ENCODE measurements around the gene DSN1.

DSN1 gene

DNA sequence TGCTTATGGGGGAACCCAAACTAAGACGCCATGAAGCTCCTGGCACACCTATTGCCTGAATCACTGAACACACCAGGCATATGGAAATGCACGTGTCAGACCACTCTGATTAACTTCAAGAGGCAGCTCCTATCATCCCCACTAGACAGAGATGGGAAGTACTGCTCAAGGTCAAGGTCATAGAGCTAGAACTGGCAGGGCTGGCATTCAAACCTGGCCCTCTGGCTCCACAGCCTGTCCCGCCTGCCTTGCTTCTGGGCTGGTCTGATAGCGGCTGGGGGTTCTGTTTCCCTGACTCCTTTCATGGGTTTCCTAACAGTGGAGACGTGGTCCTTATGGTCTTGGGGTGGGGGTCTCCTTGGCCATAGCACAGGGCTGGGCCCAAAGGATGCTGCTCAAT, 22.6 kb upstream of the DSN1 start:
- DNase-seq (ENCODE audit: low read depth in 3 of 3), result no peak

DNA sequence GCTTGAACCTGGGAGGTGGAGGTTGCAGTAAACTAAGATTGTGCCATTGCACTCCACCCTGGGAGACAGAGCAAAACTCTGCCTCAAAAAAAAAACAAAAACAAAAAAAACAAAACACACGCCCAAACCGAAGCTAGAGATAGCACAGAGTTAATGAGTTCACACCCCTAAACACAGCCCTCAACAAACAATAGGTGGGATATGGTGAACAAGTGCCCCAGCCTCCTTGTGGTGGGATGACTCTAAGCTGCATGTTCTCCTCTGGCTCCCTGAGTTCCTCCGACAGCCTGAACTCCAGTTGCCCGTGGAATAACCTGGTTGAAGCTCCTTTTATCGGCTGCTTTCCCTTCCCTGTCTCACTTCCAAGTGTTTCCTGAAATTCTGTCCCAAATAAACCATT, 22.1 kb upstream of the DSN1 start:
- no peak for DNase-seq (ENCODE audit: low read depth in 3 of 3)

DNA sequence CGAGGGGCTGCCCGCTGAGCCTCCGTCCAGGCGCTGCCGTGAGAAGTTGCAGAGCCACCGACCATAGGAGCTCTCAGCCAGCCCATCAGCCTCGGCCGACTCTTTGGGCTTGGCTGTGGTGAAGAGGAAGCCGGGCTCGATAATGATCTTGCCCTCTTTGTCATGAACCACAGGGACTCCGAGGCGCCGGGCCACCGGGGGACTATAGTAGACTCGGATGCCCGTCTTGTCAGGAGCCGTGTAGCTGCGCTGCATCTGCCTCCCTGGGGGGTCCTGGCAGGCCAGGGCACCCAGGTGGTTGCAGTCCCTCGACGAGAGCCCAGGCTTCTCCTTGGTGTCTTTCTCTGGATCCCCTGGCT, 20.5 kb upstream of the DSN1 start:
- no peak for DNase-seq (ENCODE audit: low read depth in 3 of 3)

DNA sequence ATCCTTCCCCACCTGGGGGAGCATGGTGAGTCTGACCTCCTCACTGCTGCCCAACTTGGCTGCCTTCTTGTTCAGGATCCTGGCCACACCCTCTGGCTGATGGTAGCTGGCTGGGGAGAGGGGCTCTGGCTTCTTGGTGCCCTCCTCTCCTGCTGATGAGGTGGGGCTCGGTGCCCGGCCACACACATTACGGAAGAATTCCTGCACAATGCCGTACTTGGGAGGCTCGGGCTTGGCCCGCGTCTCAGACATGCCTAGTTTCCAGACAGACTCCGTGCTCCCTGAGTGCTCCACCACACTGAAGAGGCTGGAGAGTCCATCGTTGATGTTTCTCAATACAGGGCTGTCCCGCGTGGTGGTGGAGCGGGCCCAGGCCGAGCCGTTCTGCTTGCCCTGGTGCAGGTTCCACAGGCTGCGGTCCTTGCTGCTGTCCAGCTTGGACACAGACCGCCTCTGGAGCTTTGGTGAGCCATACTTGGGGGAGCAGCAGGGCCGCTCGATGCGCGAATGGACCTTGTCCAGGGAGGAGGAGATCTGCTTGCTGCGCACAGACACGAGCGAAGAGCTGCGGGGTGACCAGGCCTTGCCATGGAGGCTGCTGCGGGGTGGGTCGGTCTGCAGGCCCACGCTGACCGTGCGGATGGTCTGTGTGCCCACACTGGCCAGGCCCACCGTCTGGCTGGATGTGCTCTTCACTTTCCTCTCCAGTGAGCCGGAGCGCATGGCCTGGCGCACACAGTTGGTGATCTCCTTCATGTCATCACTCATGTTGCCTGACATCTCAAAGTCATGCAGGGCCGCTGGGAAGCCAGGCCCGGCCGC, 19.9 kb upstream of the DSN1 start:
- DNase-seq (ENCODE audit: low read depth in 3 of 3), result no peak

DNA sequence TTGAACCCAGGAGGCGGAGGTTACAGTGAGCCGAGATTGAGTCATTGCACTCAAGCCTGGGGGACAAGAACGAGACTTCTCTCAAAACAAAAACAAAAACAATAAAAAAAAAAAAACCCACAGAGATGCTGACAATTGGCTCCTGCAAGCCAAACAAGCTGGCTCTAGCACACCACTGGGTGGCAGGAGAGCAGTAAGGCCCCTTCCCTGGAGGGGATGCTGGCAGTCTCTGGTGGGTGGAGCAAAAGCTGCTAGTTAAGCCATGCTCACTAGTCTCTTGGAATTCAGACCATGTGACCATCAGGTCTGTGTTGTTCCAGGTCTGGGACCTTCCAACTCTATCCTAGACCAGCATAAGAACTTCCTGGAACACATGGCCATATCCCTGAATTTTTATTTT, 18.9 kb upstream of the DSN1 start:
- DNase-seq (ENCODE audit: low read depth in 3 of 3), result no peak

DNA sequence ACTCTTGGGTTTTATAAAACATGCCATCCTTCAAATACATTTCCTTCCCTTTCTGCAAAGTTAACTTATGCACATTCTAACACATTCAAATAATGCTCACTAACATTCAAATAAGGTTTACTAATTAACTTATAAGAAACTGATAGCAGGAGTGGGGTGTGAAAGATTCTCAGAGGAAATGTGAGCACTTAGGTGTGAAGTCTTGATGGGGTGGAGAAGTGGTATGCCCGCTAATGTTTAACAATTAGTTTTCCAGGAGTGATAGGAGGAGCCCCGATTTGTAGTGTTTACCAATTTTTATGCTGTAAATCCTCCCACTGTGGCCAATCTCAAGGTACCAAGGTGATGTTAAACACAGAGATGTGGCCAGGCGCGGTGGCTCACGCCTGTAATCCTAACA, 18.3 kb upstream of the DSN1 start:
- DNase-seq (ENCODE audit: low read depth in 3 of 3), result no peak

DNA sequence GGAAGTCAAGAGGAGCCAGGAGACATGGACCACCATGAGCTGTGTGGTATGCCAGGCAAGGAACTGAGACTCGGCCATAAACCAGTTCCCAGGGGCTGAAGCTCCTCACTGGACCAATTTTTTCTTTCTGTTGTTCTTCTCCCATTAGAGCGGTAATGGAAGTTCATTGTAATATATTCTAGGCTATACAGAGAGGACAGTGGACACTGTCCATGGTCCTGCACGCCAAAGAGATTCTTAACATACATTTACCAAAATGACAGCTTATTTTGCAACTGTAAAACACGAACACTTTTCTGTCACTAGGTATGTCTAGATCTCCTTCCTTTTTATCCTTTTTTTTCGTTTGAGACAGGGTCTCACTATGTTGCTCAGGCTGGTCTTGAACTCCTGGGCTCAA, 13.1 kb upstream of the DSN1 start:
- no peak for DNase-seq (ENCODE audit: low read depth in 3 of 3)

DNA sequence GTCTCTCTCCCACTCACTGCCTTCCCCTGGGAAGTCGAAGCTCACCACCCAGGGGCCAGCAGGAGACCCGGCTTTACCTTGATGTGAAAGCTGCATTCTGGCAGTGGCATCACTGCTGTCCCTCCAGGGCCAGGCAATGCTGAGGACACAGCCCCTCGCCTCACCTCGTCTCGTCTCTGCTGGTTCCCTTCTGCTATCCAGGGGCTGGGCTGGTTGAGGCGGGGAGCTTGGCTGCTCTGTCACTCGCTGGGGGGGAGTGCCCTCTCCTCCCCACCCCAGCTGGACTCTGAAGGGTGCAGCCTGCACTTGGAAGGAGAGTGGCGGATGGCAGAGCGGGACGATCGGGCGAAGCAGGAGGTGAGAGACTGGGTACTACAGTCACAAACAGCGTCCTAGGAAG, 12.7 kb upstream of the DSN1 start:
- no peak for DNase-seq (ENCODE audit: low read depth in 3 of 3)

DNA sequence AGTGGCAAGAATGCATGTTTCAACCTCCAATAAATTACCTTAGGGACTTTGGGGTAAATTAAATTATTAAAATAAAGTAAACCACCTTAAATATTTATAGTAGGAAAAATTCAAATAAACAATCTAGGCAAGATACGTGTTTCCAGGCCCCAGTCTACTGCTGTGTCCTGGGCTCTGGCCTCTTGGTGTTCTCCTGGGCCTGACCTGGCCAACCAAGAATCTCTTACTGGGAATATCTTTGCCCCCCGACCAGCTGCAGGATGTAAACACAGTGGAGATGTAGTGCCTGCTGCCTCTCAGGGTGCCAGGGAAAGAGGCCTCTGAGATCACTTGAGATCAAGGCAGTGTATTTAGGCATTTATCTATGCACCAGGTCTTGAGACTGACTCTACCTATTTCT, 11.7 kb upstream of the DSN1 start:
- DNase-seq (ENCODE audit: low read depth in 3 of 3), result no peak

DNA sequence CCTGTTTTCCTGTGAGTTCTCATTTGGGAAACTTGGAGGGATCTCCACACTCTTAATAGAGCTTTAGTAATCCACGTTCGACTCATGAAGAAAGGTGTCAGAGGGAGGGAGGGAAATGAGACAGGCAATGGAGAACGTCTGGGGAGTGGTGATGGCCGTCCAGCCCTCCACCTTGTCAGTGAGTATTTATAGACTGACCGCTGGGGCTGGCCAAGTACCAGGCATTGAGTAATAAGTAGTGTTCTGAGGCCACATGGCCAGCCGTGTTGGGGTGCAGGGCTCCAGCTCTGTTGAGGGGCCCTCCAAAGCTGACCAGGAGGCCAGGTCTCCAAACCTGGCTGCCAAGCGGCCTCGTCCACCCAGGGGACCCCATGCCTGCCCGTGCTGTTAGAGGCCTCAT, 11.3 kb upstream of the DSN1 start:
- no peak for DNase-seq (ENCODE audit: low read depth in 3 of 3)

DNA sequence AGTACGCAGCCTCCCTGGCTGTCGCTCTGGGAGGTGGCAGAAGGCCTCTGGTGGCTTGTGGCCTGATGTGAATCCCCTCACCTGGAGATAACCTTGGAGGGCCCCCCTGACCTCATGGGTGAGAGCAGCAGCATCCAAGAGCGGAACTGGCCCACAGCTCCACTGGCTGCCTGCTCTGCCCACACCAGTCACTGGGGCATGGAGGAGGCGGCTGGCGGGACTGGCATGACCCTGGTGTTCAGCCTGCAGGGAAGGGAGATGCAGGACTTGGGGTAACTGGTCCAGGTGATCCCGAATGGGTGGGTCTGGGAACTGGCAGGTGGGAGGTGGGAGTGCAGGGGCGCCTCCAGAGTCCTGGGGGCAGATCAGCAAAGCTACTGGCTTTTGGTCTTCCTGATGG, 10.6 kb upstream of the DSN1 start:
- DNase-seq (ENCODE audit: low read depth in 3 of 3), result no peak

DNA sequence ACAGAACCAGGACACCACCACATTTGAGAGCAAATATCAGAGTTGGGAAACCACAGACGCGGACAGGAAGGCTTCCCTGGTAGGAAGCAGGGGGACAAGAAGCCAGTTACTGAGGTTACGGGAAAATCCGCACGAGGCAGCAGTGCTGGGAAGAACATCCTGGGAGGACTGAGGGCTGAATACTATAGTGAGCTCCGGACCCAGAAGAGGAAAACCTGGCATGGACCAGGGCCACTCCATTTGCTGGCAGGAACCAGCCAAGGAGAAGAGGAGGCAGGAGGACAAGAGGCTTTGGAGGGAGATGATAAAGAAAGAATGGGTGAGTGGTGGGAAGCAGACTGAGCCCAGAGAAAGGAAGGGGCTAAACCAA, 6.1 kb upstream of the DSN1 start:
- no peak for DNase-seq (ENCODE audit: low read depth in 3 of 3)

DNA sequence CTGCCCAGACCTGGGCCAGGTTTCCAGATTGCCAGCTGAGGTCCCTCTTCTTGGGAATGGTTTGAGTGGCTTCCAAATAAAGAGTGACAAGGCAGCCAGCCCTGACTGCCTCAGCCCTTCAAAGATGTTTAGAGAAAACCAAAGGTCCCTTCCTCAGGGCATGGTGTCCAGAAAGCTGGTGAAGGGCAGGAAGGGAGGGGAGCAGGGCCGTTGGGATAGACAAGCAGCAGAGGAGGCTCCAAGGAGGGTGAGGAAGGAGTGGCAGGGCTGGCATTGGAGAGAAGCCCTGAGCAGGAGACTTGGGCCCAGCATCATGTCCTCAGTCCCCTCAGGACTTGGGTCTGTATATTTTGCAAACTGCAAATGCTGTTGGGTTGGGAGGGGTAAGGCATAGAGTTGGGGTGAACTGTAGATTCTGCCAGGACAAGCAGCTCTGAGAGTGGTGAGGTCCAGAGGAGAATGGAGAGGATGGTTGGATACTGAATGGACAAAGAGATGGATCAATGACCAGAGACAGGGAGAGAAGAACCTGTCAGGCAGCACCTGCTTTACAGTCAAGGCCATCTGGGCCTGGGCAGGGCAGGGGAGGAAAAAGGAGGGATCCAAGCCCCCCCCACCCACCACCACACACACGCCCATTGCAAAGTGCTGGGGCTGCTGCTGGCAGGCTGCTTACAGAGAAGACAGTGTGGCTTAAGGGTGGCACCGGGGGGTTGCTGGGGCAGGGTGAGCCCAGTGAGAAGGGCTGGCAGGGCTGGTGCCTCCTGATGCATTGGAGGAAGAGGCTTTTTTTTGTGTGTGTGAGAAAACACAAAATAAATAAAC, 5.5 kb upstream of the DSN1 start:
- DNase-seq (ENCODE audit: low read depth in 3 of 3), result no peak

DNA sequence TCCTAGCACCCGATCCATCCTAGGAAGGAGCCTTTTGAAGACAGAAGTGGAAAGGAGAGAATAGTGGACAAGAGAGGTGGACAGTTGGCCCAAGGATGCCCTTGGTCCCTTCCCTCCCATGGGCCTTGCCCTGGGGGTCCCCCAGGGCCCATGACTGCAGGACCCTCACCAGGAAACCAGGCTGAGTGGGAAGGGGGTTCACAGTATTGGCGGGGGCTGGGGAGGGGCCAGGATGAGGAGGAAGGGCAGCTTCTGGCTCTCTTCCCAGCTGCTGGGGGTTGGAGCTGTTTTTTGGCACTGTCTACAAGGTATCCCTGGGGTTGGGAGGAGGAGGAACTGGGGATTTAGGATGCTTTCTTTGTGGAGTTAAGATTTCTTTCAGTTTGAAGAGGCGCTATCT, 4.0 kb upstream of the DSN1 start:
- no peak for DNase-seq (ENCODE audit: low read depth in 3 of 3)

DNA sequence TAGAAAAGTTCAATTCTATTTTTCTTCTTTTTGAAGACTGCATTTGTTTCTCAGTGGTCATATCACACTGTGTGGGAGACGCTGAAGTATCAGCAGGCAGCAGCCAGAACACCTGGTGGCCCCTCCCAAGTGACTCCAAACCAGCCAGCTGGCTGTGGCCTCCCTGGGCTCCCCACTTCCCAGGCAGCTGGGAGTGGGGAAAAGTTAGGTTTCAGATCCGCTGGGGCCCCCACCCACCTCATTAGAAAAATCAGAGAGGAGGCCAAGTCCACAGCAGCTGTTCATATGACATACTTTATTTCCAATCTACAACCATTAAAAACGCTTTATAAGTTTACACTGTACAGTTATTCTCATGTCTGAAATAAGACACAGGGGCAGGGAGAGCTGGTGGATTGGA, 3.6 kb upstream of the DSN1 start:
- DNase-seq (ENCODE audit: low read depth in 3 of 3), result no peak

DNA sequence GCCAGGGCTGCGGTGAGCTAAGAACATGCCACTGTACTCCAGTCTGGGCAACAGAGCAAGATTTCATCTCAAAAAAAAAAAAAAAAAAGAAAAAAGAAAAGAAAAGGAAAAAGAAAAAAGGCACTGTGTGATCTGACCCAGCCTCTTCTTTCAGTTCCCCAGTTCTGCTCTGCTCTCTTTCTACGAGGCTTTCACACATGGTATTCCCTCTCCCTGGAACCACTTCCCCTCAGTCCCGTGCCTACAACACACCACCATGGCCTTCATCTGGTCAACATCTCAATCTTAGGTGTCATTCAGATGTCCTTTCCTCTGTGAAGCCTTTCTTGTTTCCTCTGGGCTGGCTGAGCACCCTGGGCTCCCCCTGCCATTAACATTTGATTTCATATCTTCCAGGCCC, 2.3 kb upstream of the DSN1 start:
- no peak for DNase-seq (ENCODE audit: low read depth in 3 of 3)

DNA sequence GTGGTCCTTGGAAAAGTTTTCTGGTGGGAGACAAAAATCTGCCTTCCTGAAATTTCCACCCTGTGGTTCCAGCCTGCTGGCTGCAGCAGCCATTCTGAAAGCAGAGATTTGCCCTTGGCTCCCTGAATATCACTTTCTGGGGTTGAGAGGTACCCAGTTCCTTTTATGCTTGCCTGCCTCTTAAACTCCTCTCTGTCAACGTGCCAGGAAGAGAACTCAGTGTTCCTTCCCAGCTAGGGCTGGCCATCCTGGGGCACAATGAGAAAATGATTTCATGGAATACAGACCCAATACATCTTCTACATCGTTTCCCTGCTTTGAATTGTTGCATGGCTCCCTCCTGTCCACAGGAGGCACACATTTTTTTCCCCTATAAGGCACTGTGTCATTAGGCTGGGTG, 1.6 kb upstream of the DSN1 start:
- DNase-seq (ENCODE audit: low read depth in 3 of 3), result no peak

DNA sequence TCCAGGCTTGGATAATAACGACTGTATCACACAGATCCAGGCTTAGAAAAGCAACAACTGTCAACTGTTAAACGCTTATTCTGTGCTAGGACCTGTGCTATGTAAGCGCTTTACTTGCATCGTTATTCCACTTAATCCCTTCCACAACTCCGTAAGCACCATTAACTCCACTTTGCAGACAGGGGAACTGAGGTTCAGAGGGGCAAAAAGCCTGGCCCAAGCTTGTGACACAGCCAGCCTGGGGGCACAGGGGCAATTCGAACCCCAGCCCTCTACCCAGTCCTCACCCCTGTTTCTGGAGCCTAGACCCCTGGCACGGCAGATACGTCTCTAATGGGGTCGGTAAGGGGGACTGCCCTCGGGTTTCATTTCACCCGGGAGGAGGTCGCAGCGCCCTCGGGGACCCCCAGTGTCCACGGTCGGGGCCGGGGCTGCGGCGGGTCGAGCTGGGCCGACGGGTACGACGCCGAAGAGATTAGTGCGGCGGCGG, 411 bp downstream of the DSN1 start:
- DNase-seq (ENCODE audit: low read depth in 3 of 3), result no peak

DNA sequence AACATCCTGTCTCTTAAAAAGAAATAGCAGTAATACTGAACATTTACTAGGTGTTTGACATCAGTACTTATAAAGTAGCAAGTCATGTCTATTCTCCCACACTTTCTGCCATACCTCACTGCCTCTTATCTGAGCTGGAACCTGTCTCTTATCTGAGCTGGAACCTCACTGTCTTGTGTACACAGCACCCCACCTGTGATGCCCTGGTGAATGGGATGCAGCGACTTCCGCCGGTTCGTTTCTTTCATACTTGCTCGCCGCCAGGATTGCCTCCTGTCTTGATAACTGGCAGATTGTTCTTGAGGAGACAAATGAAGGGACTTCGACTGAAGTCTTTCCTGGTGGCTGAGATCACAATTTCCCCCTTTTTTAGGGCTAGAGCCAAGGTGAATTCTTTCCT, 2.9 kb downstream of the DSN1 start:
- DNase-seq (ENCODE audit: low read depth in 3 of 3), result no peak

DNA sequence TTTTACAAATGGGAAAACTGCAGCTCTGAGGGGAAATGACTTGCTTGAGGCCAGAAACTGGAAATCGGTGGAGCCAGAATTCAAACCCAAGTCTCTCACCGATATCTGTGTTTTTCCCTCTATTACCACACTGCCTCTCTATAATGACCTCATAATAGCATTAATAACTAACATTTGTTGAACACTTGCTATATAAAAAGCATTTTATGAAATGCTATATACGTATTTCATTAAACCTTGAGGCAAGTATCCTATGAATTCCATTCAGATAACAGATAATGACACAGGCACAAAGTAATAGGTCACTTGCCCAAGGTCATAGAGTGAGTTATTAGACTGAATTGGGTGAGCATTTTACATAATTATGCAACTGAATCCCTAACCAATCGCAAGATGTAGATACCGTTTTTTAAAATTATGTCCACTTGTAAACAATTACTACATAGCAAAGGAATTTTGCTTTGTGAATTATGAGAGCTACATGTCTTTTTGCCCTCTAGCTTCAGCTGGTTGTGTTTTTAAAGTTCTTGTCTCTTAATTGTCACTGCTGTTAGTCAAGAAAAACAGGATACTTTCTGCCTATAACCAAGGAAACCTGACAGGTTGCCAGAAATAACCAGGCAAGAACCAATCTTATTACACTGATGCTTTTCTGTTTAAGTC, 4.7 kb downstream of the DSN1 start:
- no peak for DNase-seq (ENCODE audit: low read depth in 3 of 3)

DNA sequence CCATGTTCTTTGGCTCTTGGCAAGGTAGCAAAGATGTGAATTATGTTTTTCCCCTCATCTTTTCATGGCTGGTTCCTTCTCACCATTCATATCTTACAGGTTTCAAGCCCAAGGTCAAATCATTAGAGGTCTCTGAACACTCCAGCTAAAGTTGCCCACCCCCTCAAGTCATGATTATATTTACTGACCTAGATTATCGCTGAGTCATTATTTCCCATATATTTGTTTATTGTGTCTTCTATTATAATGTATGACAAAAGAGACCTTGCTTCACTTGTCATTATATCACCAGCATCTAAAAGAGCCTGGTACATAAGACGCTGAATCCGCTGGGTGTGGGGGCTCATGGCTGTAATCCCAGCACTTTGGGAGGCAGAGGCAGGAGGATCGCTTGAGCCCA, 12.4 kb downstream of the DSN1 start:
- DNase-seq (ENCODE audit: low read depth in 3 of 3), result no peak

DNA sequence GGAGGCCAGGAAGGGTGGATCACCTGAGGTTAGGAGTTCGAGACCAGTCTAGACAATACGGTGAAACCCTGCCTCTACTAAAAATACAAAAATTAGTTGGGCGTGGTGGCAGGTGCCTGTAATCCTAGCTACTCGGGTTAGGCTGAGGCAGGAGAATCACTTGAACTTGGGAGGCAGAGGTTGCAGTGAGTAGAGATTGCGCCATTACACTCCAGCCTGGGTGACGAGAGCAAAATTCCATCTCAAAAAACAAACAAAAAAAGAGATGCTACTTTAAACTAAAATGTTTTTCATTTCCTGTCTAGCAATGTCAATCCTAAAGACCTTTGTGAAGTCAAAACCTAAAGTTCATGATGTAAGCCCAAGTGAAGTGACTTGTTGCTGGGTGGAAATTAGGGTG, 12.9 kb downstream of the DSN1 start:
- no peak for DNase-seq (ENCODE audit: low read depth in 3 of 3)

DNA sequence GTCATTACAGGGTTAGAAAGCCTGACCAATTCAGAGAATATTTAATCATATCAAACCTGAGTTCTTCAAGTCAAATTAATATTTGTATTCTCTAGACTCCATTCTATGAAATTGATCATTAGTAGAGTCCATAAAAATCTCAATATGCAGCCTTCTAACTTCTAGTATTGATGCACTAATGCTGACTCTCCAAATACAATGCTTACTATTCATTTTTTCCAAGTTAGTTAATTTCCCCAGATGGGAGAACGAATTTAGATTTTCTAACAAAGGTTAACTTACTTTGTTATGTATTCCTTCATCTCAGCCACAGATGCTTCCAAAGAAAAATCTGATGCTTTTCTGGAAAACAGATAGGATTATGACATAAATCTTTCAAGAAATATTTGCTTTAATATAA, 15.3 kb downstream of the DSN1 start:
- no peak for DNase-seq (ENCODE audit: low read depth in 3 of 3)
